ENCODE measurements around the gene ZNF766.

DNA sequence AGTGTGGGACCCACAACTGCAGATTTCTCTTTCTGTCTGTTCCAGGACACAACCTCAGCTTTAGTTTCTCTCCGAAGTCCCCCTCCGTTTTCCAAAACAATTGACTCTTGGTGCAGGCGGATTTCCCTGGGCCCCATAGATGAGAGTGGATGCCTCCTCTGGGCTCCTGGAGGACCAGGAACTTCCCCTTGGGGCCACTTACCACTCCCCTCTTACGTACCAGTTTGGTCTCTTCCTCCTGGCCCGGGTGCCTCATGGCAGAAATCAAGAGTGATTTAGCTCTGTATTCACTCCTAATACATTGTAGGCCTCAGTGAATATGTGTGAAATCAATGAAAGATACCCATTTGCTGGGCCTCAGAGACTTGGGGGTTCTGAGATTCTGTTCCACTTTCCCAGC is 45.2 kb upstream of the ZNF766 start:
- no peak for TF ChIP-seq CTCF (IDR thresholded peaks at IDR 0.05; ENCODE audit: low read depth, low read length, poor library complexity, severe bottlenecking)
- TF ChIP-seq EZH2phosphoT487 (IDR thresholded peaks at IDR 0.05; ENCODE audit: borderline replicate concordance, low read length), result no peak
